Fibroblast of the aortic adventitia (primary cell): ENCODE results near the gene MREG. TPM values are rescaled to one million over a fixed set of nuclear protein-coding genes. Genes with fewer than 3 reads are reported as not detected.

Experiments used
- DNase-seq: peaks from one replicate; pipeline ENCODE4 v3.0.0-alpha.2; 2010; ENCODE audit warnings: low read depth
- H3K4me3 ChIP-seq: 2 replicates; pipeline ENCODE4 v1.5.1; 2011; ENCODE audit warnings: low read depth, mild to moderate bottlenecking, control low read depth, low read length, moderate library complexity
- total RNA-seq: library from RNA; depleted of rRNA; stranded (reverse); fragments of >200 nt; gene quantifications from 2 replicates; pipeline ENCODE4 v1.2.3, GENCODE V29; 2012; ENCODE audit warnings: low replicate concordance
- TF ChIP-seq, protein P1 (sequence below): IDR thresholded peaks from 2 replicates; pipeline ENCODE4 v1.5.1; 2011; ENCODE audit warnings: mild to moderate bottlenecking, low read length, control low read depth, inconsistent platforms; ENCODE audit not compliant: insufficient read depth

MREG gene
- total RNA-seq, 1 donor, result 2.8 TPM

DNA sequence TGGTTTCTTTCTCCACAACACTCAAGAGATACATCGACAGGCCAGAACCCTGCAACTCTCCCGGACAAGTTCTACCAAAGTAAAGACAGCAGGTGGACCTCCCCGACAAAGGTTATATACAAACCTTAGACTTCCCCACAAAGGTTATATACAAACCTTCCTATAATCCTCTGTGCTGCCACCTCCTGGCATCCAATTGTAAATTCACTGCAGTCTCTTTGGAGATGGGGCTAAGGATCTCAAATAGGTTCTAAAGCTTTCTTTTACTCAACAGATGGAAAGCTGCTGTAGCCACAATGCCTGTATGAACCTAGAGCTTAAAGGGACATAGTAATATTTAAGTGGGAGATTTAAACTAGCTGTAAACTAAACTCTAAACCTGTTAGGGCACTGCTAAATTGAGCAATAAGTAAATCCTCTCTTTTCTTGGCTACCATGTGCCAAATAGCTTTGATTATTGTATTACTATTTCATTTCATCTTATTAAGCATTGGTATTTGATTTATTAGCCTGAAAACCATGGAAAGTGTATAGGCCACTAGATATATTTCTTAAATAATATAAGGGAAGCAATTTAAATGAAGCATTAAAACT is 9.8 kb upstream of the MREG start:
- TF ChIP-seq, protein P1, sequence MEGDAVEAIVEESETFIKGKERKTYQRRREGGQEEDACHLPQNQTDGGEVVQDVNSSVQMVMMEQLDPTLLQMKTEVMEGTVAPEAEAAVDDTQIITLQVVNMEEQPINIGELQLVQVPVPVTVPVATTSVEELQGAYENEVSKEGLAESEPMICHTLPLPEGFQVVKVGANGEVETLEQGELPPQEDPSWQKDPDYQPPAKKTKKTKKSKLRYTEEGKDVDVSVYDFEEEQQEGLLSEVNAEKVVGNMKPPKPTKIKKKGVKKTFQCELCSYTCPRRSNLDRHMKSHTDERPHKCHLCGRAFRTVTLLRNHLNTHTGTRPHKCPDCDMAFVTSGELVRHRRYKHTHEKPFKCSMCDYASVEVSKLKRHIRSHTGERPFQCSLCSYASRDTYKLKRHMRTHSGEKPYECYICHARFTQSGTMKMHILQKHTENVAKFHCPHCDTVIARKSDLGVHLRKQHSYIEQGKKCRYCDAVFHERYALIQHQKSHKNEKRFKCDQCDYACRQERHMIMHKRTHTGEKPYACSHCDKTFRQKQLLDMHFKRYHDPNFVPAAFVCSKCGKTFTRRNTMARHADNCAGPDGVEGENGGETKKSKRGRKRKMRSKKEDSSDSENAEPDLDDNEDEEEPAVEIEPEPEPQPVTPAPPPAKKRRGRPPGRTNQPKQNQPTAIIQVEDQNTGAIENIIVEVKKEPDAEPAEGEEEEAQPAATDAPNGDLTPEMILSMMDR, result peak; percentile 78
- peak; percentile 67 for DNase-seq
- H3K4me3 ChIP-seq, result no peak overlapping the region

DNA sequence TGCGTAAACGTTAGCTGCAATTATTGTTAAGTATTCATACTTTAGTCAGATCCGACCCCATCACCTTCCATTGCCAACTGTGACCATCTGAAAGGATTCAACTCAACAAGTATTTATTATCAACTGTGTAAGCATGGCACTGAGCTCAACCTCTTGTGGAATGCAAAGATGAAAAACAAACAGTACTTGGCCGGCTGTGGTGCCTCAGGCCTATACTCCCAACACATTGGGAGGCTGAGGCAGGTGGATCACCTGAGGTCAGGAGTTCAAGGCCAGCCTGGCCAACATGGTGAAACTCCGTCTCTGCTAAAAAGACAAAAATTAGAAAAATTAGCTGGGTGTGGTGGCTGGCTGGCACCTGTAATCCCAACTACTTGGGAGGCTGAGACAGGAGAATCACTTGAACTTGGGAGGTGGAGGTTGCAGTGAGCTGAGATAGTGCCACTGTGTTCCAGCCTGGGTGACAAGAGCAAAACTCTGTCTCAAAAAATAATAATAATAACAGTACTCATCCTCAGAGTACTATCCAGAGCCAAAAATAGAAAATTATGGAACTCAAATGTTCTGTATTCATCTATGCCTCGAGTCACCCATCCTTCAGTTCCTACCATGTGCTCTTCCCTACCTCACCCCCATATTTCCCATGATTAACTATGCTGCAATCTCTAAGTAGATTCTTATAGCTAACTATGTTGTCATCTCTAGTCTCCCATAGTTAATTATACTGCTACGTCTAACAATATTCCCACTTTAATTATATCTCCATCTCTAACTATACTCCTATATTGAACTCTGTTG is 8.6 kb upstream of the MREG start:
- no peak for DNase-seq
- TF ChIP-seq, protein P1, result no peak
- H3K4me3 ChIP-seq, result no peak overlapping the region

DNA sequence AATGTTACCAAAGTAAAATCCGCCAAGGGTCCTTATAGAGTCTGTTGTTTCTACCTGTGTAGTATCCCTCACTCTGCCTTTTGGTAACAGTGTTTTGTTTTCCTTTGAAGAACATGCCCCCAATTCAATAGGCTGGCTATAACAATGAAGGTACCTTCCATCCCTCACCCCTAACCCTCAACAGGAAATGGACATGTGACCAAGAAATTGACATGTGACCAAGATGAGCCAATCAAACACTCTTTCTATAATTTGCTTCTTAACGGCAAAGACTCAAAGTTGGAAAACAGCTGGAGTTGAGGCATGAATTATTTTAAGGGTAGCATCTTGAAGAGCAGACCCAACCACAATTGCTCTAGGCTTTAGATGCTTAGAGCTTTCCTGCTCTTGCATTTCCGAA is 5.4 kb upstream of the MREG start:
- TF ChIP-seq, protein P1, result no peak
- H3K4me3 ChIP-seq, result no peak overlapping the region
- DNase-seq, result no peak

DNA sequence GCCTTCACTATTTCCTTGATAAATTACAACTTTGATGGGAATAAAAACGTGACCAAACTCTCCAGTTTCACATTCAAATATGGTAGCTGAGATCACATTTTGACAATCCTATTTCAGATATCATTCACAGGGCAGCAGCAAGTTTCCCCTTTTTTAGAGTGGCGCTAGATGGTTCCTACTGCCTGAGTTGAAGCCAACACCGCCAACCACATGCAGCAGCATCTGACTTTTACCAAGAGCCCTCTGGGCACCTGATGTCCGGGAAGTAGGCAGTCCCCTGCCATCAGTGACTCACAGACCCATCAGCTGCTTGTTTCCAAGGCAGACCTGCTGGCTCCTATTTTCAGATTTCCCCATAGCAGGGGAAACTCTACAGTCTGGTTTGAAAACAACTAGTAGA is 4.0 kb upstream of the MREG start:
- DNase-seq, result no peak
- H3K4me3 ChIP-seq, result no peak overlapping the region
- TF ChIP-seq, protein P1, result no peak

DNA sequence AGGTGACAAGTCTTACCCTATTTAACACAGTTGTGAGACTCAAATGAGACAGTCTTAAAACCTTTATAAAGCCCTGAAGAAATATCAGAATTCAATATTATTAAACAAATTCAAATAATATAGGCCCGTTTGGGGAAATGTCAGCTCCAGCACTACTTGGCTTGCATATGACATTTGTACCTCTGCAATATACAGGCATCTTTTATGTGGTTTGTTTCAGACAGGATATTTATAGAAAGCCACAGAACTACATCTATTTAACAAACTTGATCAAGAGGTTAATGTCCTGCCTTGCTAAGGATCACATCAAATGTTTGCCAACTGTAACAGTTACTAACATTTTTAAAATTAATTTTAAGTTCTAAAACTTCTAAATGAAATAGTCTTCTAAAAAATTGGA is 3.2 kb upstream of the MREG start:
- TF ChIP-seq, protein P1, result no peak
- no peak overlapping the region for H3K4me3 ChIP-seq
- no peak for DNase-seq

DNA sequence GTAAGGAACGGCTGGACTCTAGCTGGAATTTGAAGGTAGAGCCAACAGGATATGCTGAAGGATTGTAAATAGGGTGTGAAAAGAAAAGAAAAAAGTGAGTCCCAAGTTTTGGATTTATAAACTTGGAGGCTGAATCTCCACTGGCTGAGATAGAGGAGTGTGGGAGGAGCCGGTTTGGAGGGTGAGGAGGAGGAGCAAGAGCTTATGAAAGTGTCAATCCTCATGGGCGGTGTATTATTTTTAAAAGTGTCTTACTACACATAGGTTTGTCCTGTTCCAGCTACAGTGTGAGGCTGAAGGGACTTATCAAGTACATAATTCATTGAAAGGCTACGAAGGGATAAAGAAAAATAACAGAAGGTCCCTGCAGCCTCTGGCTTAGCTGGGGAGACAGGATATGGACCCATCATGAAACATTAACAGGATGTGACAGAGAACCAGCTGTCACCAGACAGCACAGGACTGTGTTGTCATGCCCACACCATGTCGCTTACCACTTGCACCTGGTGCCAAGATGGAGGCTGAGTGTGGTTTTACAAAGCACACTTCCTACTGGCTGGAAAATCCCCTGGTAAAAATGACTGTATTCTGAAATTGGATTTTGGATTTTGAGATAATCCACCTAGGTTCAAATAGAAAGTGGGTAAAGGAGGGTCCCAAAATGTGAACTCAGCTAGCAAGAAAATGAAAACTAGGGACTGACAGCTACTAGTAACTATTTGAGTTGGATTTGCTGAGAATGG is 2.5 kb upstream of the MREG start:
- H3K4me3 ChIP-seq, result no peak overlapping the region
- DNase-seq, result no peak
- TF ChIP-seq, protein P1, result no peak
